VCaP (cell line): Measurements from ENCODE around the gene ZNF892.

Experiments used
- H3K27ac ChIP-seq: fragments of 450-650 bp; 2 replicates; pipeline ENCODE4 v1.5.1; 2017
- CTCF ChIP-seq: fragments of 450-650 bp; conservative IDR thresholded peaks from 2 replicates; pipeline ENCODE4 v1.5.1; 2017; ENCODE audit warnings: mild to moderate bottlenecking, moderate library complexity

The ZNF892 gene

GRCh38 chr2:95166065-95166763 is 41.1 kb upstream of the ZNF892 start:
- peak overlapping the region; percentile 90 for H3K27ac ChIP-seq

GRCh38 chr2:95171902-95172301 is 35.4 kb upstream of the ZNF892 start:
- no peak overlapping the region for H3K27ac ChIP-seq
- no peak for TF ChIP-seq CTCF

More at GRCh38 chr2:95166065-95166763, 41.1 kb upstream of the ZNF892 start:
- no peak for TF ChIP-seq CTCF

- H3K27ac ChIP-seq, result no peak overlapping the region
- TF ChIP-seq CTCF, result no peak
Measured at GRCh38 chr2:95174031-95174542, 33.2 kb upstream of the ZNF892 start.

GRCh38 chr2:95179451-95179850 is 27.9 kb upstream of the ZNF892 start:
- H3K27ac ChIP-seq, result peak overlapping the region; percentile 21; the same call in 1 of the 2 replicates
- no peak for TF ChIP-seq CTCF

- TF ChIP-seq CTCF, result no peak
- H3K27ac ChIP-seq, result no peak overlapping the region
Measured at GRCh38 chr2:95181774-95182173, 25.5 kb upstream of the ZNF892 start.

GRCh38 chr2:95185197-95185596 is 22.1 kb upstream of the ZNF892 start:
- TF ChIP-seq CTCF, result no peak
- no peak overlapping the region for H3K27ac ChIP-seq

- no peak for TF ChIP-seq CTCF
- no peak overlapping the region for H3K27ac ChIP-seq
Measured at GRCh38 chr2:95185973-95186372, 21.3 kb upstream of the ZNF892 start.
